GM18867 (cell line): ENCODE measurements around the gene SDK1.
"Not testable (repeated sequence)": the region's sequence is repeated elsewhere in the genome, so short reads cannot be mapped to it uniquely, and the experiment has no call there.

Experiments used
- ATAC-seq: cut with Tn5 transposase; IDR thresholded peaks from one replicate; pipeline ENCODE4 v1.9.1; 2021; ENCODE audit warnings: mild to moderate bottlenecking, moderate library complexity; ENCODE audit not compliant: unreplicated experiment

SDK1 gene

DNA sequence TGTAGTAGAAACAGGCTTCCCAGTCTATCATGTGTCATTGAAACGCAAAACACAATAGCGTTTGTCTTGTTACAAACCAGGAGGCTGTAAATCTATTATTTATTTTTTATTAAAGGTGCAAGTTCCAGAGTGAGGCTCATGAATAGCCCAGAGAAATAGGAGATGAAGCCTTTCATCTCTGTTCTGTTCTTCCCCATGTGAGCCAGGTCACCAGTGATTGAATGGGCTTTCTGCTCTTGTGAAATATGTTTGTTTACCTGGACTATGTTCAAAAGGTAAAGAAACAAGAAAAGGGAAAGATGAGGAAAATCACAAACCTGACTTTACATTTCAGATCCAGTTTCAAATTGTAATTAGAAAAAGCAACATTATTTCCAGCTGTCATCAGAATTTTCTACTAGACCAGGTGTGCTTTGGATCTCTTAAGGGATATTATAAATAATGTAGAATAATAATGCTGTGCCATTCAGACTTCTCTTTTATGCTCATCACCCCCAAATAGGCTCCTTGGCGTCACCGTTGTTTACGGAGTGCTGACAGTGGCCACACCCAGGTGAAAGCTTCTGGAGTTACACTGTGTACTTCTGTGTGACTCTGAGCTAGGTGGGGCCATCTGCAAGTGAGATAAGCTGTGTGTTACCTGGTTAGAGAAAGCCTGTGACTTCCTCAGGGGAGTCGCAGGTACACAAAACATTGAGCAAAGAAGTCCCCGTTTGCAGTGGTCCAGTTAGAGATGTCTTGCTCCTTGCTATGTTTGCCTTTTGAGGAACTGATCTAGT is 274.9 kb downstream of the SDK1 start:
- no peak for ATAC-seq

DNA sequence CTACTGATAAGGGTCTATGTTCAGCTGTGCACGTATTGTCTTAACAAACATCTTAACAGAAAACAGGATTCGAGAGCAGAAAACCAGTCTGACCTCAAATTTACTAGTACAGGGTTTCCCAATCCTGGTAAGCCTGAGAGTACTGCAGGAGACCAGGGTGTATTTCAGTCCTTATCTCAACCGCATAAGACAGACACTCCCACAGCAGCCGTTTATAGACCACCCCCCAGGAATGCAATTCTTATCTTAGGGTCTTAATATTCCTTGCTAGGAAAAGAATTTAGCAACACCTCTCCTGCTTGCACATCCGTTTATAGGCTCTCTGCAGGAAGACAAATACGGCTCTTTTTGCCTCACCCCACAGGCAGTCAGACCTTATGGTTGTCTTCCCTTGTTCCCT is 277.3 kb downstream of the SDK1 start:
- no peak for ATAC-seq

DNA sequence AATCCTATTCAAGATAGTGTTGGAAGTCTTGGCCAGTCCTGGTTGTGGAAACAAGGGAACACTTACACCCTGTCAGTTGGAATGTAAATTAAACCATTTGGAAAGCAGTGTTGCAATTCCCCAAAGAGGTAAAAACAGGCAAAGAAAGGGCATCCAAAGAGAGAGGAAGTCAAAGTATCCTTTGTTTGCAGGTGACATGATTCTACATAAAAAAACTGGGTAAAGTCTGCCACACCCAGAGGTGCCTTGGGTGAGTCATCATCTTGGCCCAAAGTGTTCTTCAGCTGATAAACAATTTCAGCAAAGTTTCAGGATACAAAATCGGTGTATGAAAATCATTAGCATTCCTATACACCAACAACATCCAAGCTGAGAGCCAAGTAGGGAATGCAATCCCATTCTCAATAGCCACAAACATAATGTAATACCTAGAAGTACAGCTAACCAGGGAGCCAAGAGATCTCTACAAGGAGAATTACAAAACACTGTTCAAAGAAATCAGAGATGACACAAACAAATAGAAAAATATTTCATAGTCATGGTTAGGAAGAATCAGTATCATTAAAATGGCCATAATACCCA is 278.7 kb downstream of the SDK1 start:
- no peak for ATAC-seq

DNA sequence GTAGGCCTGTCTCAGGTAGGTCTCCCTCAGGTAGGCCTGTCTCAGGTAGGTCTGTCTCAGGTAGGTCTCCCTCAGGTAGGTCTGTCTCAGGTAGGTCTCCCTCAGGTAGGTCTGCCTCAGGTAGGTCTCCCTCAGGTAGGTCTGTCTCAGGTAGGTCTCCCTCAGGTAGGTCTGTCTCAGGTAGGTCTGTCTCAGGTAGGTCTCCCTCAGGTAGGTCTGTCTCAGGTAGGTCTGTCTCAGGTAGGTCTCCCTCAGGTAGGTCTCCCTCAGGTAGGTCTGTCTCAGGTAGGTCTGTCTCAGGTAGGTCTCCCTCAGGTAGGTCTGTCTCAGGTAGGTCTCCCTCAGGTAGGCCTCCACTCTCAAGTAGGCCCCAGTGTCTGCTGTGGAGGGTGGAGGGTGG is 281.1 kb downstream of the SDK1 start:
- not testable (repeated sequence) for ATAC-seq

DNA sequence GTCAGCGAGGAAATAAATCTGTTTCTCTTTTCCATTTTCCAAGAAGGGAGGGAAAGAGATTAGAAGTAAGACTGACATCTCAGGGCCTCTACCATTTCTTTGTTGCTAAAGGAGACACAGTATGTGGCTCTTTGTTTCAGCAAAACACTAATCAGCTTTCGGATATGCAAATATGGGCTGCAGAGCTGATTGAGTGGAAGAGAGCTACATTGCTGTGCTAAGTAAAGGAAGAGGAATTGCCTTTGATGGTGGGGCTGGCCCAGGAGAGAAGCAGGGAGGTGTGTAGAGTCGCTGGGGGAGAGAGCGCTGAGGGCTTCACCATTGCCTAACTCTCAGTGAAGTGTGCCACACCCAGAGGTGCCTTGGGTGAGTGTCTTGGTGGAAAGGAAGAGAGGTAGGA is 284.8 kb downstream of the SDK1 start:
- ATAC-seq: no peak

DNA sequence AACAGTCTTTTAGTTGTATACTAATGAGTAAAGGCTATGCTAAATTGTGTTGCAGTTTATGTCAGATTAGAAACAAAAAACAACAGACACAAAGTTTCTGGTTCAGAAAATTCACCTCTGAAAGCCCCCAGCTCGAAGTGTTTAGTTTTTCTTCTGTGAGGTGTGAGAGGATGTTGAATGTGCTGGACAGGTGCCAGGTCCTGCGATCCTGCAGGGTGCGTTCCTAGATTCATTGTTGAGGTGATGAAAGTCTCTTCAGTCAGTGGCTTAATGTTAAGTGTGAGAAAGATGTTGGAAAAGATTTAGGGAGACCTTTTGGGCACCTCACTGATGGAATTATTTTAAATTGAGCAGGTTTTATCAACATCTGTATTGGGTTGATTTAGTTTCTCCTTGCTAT is 287.3 kb downstream of the SDK1 start:
- no peak for ATAC-seq

DNA sequence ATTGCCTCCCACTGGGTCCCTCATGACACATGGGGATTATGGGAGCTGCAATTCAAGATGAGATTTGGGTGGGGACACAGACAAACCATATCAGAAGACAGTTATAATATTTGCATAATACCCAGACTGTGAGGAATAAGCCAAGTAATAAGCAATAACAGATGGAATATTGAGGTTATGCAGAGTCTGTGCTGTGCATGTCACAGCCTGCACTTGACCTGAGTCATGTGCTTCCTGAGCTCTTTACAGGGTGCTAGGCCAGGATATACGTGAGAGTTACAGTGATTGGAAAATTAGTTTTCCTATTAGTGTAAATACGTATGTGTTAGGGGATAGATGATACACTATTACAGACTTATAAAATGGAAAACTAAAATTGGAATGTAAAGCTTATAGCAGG is 288.7 kb downstream of the SDK1 start:
- no peak for ATAC-seq

DNA sequence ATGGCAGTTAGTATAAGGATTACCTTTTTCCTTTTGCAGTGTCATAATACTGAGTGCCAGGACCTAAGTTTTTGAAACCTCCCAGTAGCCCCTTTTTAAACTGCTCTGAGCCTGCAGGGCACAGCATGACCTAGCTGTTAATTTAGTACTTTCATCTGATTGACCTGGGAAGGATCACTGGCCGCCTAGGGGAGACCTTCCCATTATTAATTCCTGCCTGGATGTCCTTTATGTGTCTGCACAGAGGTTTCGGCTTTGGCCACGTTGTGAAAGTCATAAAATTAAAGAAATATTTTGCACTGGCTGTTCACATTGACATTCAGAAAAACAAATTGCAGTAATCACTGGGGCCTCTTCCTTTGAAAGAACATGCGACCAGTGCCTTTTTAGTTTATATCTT is 290.2 kb downstream of the SDK1 start:
- no peak for ATAC-seq

DNA sequence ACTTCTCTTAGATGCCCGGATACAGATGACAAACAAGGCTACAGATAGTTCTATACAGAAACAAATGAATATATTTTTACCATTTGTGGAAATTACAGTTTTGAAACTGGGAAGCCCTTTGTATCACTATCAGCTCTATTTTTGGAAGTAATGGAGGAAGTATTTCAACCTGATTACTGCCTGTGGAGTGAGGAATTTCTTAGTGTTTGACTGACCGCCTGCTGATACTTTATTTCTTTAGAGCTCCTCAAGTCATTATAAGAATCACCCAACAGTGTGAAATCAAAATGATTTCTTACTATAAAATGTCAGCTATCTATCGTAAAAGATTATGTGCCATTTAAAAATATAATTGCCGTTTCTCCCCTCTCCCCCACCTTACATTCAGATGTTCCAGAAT is 290.9 kb downstream of the SDK1 start:
- ATAC-seq: no peak

DNA sequence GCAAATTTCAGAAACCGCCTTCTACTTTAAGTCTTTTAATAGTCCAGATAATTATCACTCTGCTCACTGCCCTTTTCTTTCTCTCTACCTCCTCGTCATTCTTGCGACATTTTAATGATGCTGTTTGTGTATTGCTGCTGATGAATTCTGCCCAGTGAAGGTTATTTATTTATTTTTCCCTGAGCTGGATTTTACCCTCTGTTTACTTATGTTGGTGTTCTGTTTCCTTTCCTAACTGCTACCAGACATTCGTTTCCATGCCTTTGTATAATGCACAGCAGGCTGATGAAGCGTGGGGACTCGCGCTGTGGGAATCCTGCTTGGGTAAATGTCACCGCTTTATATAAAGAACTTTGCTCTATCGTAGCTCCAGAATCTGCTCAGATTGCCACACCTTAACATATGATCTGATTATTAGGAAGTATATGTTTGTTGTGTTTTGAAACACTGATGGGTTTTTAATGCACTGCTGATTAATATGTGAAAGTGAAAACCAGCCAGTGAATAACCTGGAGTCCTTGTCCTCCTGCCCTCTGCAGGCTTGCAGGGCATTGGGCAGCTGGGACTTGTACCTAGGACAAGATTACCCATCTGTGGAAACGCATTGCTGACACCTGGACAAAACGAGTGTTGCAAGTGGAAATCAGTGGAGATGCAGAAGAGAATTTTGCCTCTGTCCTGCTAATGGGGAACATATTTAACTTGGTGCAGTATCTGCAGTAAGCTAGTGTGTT is 291.5 kb downstream of the SDK1 start:
- ATAC-seq: no peak

DNA sequence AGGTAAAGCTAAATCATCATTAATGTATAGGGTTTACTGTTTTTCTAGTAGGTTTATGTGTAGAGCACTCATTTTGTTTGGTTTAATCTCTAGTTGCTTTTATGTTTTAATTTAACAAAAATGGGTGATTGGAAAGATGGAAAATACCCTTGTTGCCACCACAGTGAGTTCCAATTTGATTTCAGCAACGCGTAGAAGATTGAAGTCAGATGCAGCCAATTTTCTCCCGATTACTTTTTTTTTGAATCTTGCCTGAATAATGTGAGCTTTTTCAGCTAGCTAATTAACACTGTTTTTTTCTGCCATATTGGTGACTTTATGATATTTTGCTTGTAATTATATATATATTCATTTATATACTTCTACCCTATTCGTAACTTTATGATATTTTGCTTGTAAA is 293.8 kb downstream of the SDK1 start:
- ATAC-seq: no peak

DNA sequence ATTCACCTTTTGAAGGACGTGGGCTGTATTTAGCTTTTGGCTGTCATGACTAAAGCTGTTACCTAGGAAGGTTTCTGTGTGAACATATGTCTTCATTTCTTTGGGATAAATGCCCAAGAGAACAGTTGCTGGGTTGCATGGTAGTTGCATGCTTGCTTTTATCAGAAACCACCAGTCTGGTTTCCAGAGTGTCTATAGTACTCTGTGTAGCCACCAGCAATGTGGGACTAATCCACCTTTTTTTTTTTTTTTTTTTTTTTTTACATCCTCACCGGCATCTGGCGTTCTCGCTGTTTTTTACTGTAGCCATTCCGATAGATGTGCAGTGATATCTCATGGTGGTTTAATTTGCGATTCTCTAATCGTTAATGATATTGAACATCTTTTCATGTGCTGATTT is 297.8 kb downstream of the SDK1 start:
- no peak for ATAC-seq

DNA sequence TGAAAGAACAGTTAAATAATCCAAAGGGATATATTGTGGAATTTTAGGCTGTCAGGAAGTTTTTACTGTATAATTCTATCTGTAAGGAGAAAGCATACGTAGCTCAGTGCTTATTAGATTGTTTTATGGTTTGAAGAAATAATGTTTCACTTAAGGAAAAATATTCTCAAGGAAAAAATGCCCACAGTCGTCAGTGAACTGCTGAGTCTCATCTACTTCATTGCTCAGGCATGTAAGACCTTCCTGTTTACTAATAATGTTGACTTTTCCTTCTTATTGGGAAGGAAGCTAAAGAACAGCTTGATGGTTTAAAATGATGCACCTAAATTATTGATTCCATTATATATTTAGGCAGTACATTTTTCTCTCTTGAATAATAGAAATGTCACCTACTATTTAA is 304.2 kb downstream of the SDK1 start:
- no peak for ATAC-seq

DNA sequence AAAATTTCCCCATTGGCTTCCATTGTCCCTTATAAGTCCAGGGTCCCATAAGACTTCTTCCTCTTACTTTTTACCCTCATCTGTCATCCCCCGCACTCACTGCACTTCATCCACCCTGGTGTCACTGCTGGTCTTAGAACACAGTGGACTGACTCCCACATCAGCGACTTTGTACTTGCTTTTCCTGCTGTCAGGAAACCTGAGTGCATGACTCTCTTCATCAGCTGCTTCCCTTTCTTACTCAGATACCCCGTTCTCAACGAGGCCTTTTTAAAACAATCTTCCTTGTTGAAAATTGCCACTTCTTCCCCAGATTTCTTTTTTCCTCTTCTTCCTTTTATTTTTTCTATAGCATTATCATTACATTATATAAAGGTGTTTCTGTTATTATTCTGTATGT is 305.4 kb downstream of the SDK1 start:
- no peak for ATAC-seq

DNA sequence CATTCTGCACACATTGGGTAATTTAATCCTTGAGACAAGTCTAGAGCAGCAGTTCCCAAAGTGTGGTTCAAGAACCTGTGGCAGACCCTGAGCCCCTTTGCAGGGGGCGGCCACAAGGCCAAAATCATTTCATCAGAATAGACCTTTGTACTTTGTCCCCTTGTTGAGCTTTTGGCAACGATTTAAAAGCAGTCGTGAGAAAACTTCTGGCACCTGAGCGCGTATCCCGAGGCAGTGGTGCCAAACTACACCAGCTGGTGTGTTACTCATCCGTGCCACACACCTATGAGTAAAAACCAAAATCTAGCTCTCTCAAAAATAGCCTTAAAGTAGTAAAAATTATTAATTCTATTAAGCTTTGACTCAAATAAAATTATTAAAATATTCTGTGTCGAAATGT is 306.8 kb downstream of the SDK1 start:
- ATAC-seq: no peak

DNA sequence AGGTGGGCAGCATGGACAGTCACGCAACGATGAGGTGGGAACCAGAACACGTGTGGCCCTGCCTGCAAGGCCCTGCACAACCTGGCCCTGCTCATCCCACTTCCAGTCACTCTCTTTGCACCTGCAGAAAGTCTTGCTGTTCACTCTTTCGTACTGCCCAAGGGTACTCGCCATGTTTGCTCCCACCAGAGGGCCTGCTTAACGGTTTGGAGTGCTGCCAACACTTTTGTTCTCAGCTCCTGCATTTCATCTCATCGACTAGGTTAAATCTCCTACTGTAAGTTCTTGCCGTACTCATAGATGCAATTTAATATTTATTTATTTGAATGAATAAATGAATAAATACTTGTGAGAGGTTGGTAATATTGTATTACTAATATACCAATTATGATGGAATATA is 315.3 kb downstream of the SDK1 start:
- ATAC-seq: no peak

DNA sequence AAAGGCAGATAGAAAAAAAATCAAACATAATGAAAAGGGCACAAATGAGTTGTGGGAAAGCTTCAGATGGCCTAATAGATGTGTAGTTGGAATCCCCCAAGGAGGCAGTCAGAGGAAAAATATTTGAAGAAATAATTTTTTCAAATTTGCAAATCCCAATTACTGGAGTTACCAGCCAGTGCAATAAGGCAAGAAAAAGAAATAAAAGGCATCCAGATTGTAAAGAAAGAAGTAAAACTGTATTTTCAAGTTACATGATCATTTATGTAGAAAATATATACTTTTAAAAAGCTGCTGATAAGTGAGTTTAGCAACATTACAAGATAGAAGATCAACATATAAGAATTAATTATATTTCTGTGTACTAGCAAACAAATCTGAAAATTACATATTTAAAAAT is 329.0 kb downstream of the SDK1 start:
- ATAC-seq: no peak

DNA sequence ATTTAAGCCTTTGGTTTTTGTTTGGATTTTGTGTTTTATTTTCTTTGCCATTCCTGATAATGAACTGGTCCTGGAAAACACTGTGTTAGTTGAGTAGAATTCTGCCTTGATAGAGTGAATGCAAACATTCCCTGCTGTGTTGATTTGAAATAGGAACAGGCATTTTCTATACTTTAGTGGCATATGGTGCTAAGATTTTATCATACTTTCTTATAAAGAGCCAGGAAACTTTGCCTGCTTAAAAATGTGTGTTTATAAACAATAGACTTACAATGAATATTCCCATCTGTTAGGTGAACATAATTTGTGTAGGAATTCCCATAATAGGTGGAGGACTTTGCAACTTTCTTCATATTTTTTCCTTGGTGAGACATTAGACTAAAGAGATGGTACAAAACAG is 333.3 kb downstream of the SDK1 start:
- ATAC-seq: no peak

DNA sequence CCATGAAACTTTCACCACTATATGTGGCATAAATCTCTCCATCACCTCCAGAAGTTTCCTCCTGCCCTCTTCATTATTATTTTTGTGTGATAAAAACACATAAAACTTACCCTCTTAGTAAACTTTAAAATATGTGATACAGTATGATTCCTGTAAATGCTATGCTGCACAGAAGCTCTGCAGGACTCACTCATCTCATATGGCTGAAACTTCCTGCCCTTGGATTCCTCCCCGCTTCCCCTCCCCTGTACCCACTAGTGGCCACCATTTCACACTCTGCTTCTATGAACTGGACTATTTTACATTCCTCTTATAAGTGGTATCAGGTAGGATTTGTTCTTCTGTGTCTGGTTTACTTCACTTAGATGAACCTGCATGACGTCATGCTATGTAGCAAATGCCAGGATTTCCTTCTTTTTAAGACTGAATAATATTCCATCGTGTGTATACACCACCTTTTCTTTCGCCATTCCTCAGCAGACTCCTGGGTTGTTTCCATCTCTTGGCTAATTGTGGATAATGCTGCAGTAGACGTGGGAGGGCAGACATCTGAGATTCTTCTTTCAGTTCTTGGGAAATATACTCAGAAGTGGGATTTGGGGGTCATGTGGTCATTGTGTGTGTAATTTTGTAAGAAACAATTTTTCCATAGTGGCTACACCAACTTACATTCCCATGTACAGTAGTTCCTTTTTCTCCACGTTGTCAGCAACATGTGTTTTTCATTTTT is 335.2 kb downstream of the SDK1 start:
- ATAC-seq: no peak

DNA sequence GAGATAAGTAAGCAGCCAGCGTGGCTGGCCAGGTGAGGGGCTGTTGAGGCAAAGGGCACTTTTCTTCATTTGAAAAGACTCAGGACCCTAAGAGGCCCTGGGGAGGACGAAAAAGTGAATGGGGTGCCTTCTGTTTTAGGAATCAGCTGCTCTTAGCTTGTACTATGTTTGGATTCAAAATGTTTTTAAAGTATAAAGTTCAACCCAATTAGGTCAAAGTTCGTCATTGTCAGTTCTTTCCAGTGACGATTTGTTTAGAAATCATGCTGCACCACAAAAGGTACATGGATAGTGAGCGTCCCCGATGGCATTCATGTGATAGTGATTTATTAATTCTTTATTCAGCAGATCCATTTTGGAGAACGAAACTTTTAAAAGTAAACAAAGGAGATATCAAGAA is 338.2 kb downstream of the SDK1 start:
- ATAC-seq: no peak

DNA sequence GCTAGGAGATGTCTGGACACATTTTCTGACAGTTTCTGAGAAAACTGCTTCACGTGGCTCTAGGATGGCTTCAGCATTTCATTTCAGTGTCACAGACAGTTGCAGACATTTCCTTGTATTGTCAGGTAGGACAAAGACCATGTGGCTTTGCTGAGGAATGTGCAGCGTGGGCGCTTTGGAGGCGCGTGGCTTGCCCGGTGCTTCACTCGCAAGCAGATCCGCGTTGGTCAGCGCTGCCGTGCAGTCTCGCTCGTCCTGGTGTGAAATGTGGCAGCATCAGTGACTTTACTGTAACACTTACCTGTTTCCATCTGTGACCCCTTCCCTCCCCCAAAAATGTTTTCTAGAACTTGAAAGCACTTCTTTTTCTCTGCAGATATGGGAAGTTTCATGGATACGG is 340.5 kb downstream of the SDK1 start:
- ATAC-seq: no peak

DNA sequence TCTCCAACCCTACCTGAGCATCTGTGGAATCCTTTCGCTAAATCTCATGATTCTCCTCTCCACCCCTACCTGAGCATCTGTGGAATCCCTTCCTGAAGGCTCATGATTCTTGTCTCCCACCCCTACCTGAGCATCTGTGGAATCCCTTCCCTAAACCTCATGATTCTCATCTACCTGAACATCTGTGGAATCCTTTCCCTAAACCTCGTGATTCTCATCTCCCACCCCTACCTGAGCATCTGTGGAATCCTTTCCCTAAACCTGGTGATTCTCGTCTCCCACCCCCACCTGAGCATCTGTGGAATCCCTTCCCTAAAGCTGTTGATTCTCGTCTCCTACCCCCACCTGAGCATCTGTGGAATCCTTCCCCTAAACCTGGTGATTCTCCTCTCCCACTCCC is 342.0 kb downstream of the SDK1 start:
- ATAC-seq: no peak
